IPS-15b (cell line): ENCODE measurements around the gene GLP2R.

Experiments
- H3K27me3 ChIP-seq: one replicate; pipeline ENCODE4 v1.6.1; 2013; ENCODE audit warnings: low read length; ENCODE audit not compliant: control insufficient read depth, insufficient read depth
- H3K36me3 ChIP-seq: one replicate; pipeline ENCODE4 v1.6.1; 2013; ENCODE audit warnings: low read length; ENCODE audit not compliant: control insufficient read depth, insufficient read depth
- H3K4me1 ChIP-seq: one replicate; pipeline ENCODE4 v1.6.1; 2013; ENCODE audit warnings: mild to moderate bottlenecking, low read length; ENCODE audit not compliant: control insufficient read depth, insufficient read depth
- H3K4me3 ChIP-seq: one replicate; pipeline ENCODE4 v1.5.1; 2013; ENCODE audit warnings: low read depth, low read length
- H3K9ac ChIP-seq: one replicate; pipeline ENCODE4 v1.6.1; 2013; ENCODE audit warnings: low read depth, mild to moderate bottlenecking, low read length
- H3K9me3 ChIP-seq: one replicate; pipeline ENCODE4 v1.6.1; 2013; ENCODE audit warnings: mild to moderate bottlenecking, low read length; ENCODE audit not compliant: control insufficient read depth, insufficient read depth

The GLP2R gene

DNA sequence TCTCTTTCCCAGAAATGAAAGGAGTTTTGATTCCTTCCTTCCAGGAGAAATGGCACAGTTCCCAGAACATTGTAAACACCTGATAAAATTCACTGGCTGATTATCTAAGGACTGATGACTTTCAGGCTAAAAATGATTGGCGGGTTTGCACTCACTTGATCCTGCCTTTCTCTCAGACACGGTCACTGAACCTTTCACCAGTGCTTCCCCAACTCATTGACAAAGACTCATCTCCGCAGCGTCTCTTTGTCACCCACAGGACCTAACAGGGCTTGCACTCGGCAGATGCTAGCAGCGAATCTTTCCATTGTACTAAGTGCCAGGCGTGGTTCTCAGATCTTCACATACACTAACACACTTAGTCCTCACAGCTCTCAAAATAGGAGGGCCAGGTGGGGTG, 27.0 kb upstream of the GLP2R start:
- Histone ChIP-seq H3K36me3 (no peaks in the 10 kb centered on the region), H3K9ac (no peak overlapping the region), H3K9me3 (no peaks in the 10 kb centered on the region), H3K4me3 (no peak overlapping the region), H3K4me1 (no peaks in the 10 kb centered on the region), H3K27me3 (no peaks in the 10 kb centered on the region)

- Histone ChIP-seq H3K9ac (no peak overlapping the region), H3K4me3 (no peak overlapping the region), H3K9me3 (no peaks in the 10 kb centered on the region), H3K4me1 (no peaks in the 10 kb centered on the region), H3K27me3 (no peaks in the 10 kb centered on the region), H3K36me3 (no peaks in the 10 kb centered on the region)
Measured at GRCh38 chr17:9801505-9801904, 24.2 kb upstream of the GLP2R start.

- H3K27me3 ChIP-seq: no peaks in the 10 kb centered on the region
- no peak overlapping the region for H3K9ac ChIP-seq
- H3K4me3 ChIP-seq: no peak overlapping the region
- no peaks in the 10 kb centered on the region for H3K36me3 ChIP-seq
- H3K9me3 ChIP-seq: no peaks in the 10 kb centered on the region
- no peaks in the 10 kb centered on the region for H3K4me1 ChIP-seq
Measured at GRCh38 chr17:9802294-9802693, 23.4 kb upstream of the GLP2R start.

DNA sequence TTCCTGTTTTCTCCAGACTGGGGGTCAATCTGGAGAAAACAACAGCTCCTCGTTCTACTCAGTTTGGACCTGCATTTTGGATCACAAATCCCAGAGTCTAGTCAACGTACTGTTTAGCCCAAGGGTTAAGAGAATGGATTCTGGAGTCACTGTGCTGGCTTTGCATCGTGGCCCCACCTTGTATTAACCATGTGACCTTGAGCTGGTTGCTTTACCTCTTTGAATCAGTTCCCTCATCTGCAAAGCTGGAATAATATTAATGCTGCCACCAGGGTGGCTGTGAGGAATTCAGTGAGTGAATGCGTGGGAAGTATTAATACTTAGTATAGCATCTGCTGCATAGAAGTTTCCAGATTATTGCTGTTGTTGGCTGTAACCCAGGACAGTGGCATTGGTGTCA, 23.0 kb upstream of the GLP2R start:
- no peak overlapping the region for H3K9ac ChIP-seq
- no peaks in the 10 kb centered on the region for H3K4me1 ChIP-seq
- H3K4me3 ChIP-seq: no peak overlapping the region
- no peaks in the 10 kb centered on the region for H3K9me3 ChIP-seq
- no peaks in the 10 kb centered on the region for H3K27me3 ChIP-seq
- H3K36me3 ChIP-seq: no peaks in the 10 kb centered on the region

DNA sequence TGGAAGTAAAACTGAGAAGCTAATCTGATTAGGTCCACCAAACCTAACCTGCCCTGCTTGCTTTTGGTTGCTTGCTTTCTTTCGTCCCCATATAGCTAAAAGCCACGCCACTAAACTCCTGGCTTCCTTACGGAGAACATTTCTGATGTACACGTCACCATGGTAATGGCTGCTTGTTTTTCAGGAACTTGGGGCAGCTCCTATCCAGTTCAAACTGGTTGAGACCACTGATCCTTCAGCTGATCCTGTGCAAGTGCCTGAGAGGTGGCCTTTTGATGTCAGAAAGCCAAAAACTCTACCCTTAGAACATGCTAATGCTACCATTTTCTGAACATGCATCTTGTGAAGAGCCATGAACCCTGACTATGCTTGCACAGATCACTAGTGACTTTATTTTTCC, 20.0 kb upstream of the GLP2R start:
- Histone ChIP-seq H3K36me3 (no peaks in the 10 kb centered on the region), H3K4me3 (no peak overlapping the region), H3K4me1 (no peaks in the 10 kb centered on the region), H3K9me3 (no peaks in the 10 kb centered on the region), H3K9ac (no peak overlapping the region), H3K27me3 (no peaks in the 10 kb centered on the region)

GRCh38 chr17:9806699-9807098, 19.0 kb upstream of the GLP2R start:
- H3K4me1 ChIP-seq: no peaks in the 10 kb centered on the region
- H3K4me3 ChIP-seq: no peak overlapping the region
- H3K36me3 ChIP-seq: no peaks in the 10 kb centered on the region
- H3K9me3 ChIP-seq: no peaks in the 10 kb centered on the region
- H3K27me3 ChIP-seq: no peaks in the 10 kb centered on the region
- no peak overlapping the region for H3K9ac ChIP-seq

GRCh38 chr17:9809409-9809808, 16.3 kb upstream of the GLP2R start:
- Histone ChIP-seq H3K27me3 (no peaks in the 10 kb centered on the region), H3K4me3 (no peak overlapping the region), H3K9ac (no peak overlapping the region)

GRCh38 chr17:9810100-9810949, 15.4 kb upstream of the GLP2R start:
- H3K4me1 ChIP-seq: no peaks in the 10 kb centered on the region
- no peaks in the 10 kb centered on the region for H3K36me3 ChIP-seq
- H3K9me3 ChIP-seq: no peaks in the 10 kb centered on the region
- no peaks in the 10 kb centered on the region for H3K27me3 ChIP-seq
- no peak overlapping the region for H3K9ac ChIP-seq
- no peak overlapping the region for H3K4me3 ChIP-seq

More at GRCh38 chr17:9809409-9809808, 16.3 kb upstream of the GLP2R start:
- H3K9me3 ChIP-seq: no peaks in the 10 kb centered on the region
- no peaks in the 10 kb centered on the region for H3K4me1 ChIP-seq
- no peaks in the 10 kb centered on the region for H3K36me3 ChIP-seq

GRCh38 chr17:9811086-9811485, 14.6 kb upstream of the GLP2R start:
- no peak overlapping the region for H3K9ac ChIP-seq
- H3K36me3 ChIP-seq: no peaks in the 10 kb centered on the region
- H3K9me3 ChIP-seq: no peaks in the 10 kb centered on the region
- no peaks in the 10 kb centered on the region for H3K4me1 ChIP-seq
- H3K4me3 ChIP-seq: no peak overlapping the region
- H3K27me3 ChIP-seq: no peaks in the 10 kb centered on the region

GRCh38 chr17:9811537-9811936, 14.2 kb upstream of the GLP2R start:
- Histone ChIP-seq H3K27me3 (no peaks in the 10 kb centered on the region), H3K4me3 (no peak overlapping the region), H3K9me3 (no peaks in the 10 kb centered on the region), H3K9ac (no peak overlapping the region), H3K36me3 (no peaks in the 10 kb centered on the region), H3K4me1 (no peaks in the 10 kb centered on the region)

- Histone ChIP-seq H3K36me3 (no peaks in the 10 kb centered on the region), H3K4me1 (no peaks in the 10 kb centered on the region), H3K9ac (no peak overlapping the region), H3K9me3 (no peaks in the 10 kb centered on the region), H3K27me3 (no peaks in the 10 kb centered on the region), H3K4me3 (no peak overlapping the region)
Measured at GRCh38 chr17:9813166-9813565, 12.6 kb upstream of the GLP2R start.

GRCh38 chr17:9814337-9814945, 11.3 kb upstream of the GLP2R start:
- Histone ChIP-seq H3K4me3 (no peak overlapping the region), H3K9ac (no peak overlapping the region), H3K4me1 (no peaks in the 10 kb centered on the region), H3K36me3 (no peaks in the 10 kb centered on the region), H3K9me3 (no peaks in the 10 kb centered on the region), H3K27me3 (no peaks in the 10 kb centered on the region)
